IMR-90 (cell line): ENCODE data around the gene MEF2C. TPM values are rescaled to one million over a fixed set of nuclear protein-coding genes. Genes with fewer than 3 reads are reported as not detected.

Experiments used
- ATAC-seq: fragments of 200-7000 bp; cut with Tn5 transposase; 2 replicates; pipeline ENCODE4 v1.9.1; 2020; ENCODE audit warnings: low read depth, mild to moderate bottlenecking, moderate library complexity
- BruUV-seq: library from RNA; stranded (reverse); fragments of 400-500 nt; replicated peaks from 2 replicates; lab custom pipeline; 2021; lab: Mats Ljungman, UMichigan
- CTCF ChIA-PET: fragments of 300-600 bp; formaldehyde crosslinking; extraction: SDS; loops from one replicate; lab custom pipeline; 2021; ENCODE audit warnings: antibody characterized with exemption; lab: Yijun Ruan, JAX
- POLR2A ChIA-PET: fragments of 300-600 bp; sonication (Branson Sonifier 250); formaldehyde crosslinking; loops from one replicate; lab custom pipeline; 2022; ENCODE audit warnings: antibody characterized with exemption; ENCODE audit not compliant: unreplicated experiment; lab: Charles Lee
- DNase-seq: peaks from one replicate; pipeline ENCODE4 v3.0.0; 2013
- H2AFZ ChIP-seq: replicated peaks from 2 replicates; pipeline ENCODE3; 2013; ENCODE audit warnings: low read length, mild to moderate bottlenecking; ENCODE audit not compliant: poor library complexity
- H2AK5ac ChIP-seq: 2 replicates; pipeline ENCODE4 v1.6.1; 2013; ENCODE audit warnings: low read depth, low read length, inconsistent platforms
- H2AK9ac ChIP-seq: replicated peaks from 2 replicates; pipeline ENCODE3; 2013; ENCODE audit warnings: mild to moderate bottlenecking, low read depth, low read length, moderate library complexity; ENCODE audit not compliant: poor library complexity
- H2BK120ac ChIP-seq: 2 replicates; pipeline ENCODE4 v1.6.1; 2013; ENCODE audit warnings: low read depth, low read length, inconsistent platforms
- H2BK15ac ChIP-seq: 3 replicates; pipeline ENCODE4 v1.6.1; 2013; ENCODE audit warnings: low read depth, low read length, inconsistent platforms
- H2BK20ac ChIP-seq: 2 replicates; pipeline ENCODE4 v1.6.1; 2013; ENCODE audit warnings: low read depth, mild to moderate bottlenecking, inconsistent platforms, low read length, moderate library complexity
- H2BK5ac ChIP-seq: 2 replicates; pipeline ENCODE4 v1.6.1; 2013; ENCODE audit warnings: mild to moderate bottlenecking, low read depth, low read length, inconsistent platforms; ENCODE audit not compliant: poor library complexity, severe bottlenecking
- H3K14ac ChIP-seq: replicated peaks from 2 replicates; pipeline ENCODE4 v1.6.1; 2013; ENCODE audit warnings: low read depth, low read length, inconsistent platforms
- H3K18ac ChIP-seq: 2 replicates; pipeline ENCODE4 v1.6.1; 2013; ENCODE audit warnings: low read depth, low read length, control low read depth
- H3K23ac ChIP-seq: 2 replicates; pipeline ENCODE4 v1.6.1; 2013; ENCODE audit warnings: low read depth, low read length, inconsistent platforms
- H3K27ac ChIP-seq: 2 replicates; pipeline ENCODE4 v1.5.1; 2013; ENCODE audit warnings: mild to moderate bottlenecking, control low read depth, low read length; ENCODE audit not compliant: insufficient read depth
- H3K27me3 ChIP-seq: 2 replicates; pipeline ENCODE4 v1.6.1; 2013; ENCODE audit warnings: low read length; ENCODE audit not compliant: control insufficient read depth, insufficient read depth
- H3K36me3 ChIP-seq: 2 replicates; pipeline ENCODE4 v1.6.1; 2013; ENCODE audit warnings: low read length, mixed read lengths; ENCODE audit not compliant: control insufficient read depth, insufficient read depth
- H3K4ac ChIP-seq: 2 replicates; pipeline ENCODE4 v1.6.1; 2013; ENCODE audit warnings: low read depth, low read length, inconsistent platforms
- H3K4me1 ChIP-seq: 2 replicates; pipeline ENCODE4 v1.6.1; 2013; ENCODE audit warnings: low read length, mixed read lengths; ENCODE audit not compliant: control insufficient read depth, insufficient read depth
- H3K4me2 ChIP-seq: 2 replicates; pipeline ENCODE4 v1.6.1; 2013; ENCODE audit warnings: low read depth, mild to moderate bottlenecking, control low read depth, low read length, moderate library complexity
- H3K4me3 ChIP-seq: 2 replicates; pipeline ENCODE4 v1.5.1; 2013; ENCODE audit warnings: low read depth, mild to moderate bottlenecking, control low read depth, low read length, moderate library complexity; ENCODE audit not compliant: insufficient read depth
- H3K56ac ChIP-seq: 2 replicates; pipeline ENCODE4 v1.6.1; 2013; ENCODE audit warnings: low read length, inconsistent platforms; ENCODE audit not compliant: insufficient read depth; ENCODE audit errors: extremely low read depth
- H3K79me1 ChIP-seq, 2 experiments: 2 replicates each; pipeline ENCODE4 v1.6.1; 2013; ENCODE audit warnings: low read length in 2 of 2, inconsistent platforms in 1 of 2, low read depth in 1 of 2
- H3K9ac ChIP-seq: 2 replicates; pipeline ENCODE4 v1.6.1; 2013; ENCODE audit warnings: low read depth, low read length, control low read depth
- H3K9me1 ChIP-seq: 2 replicates; pipeline ENCODE4 v1.6.1; 2013; ENCODE audit warnings: low read length, inconsistent platforms; ENCODE audit not compliant: insufficient read depth
- H3K9me3 ChIP-seq: 2 replicates; pipeline ENCODE4 v1.6.1; 2013; ENCODE audit warnings: low read length; ENCODE audit not compliant: control insufficient read depth, insufficient read depth
- H4K20me1 ChIP-seq: 2 replicates; pipeline ENCODE4 v1.6.1; 2013; ENCODE audit warnings: low read length, inconsistent platforms; ENCODE audit not compliant: insufficient read depth
- H4K5ac ChIP-seq: 2 replicates; pipeline ENCODE4 v1.6.1; 2013; ENCODE audit warnings: mild to moderate bottlenecking, low read depth, low read length, control low read depth
- H4K8ac ChIP-seq, 2 experiments: 2 replicates each; pipeline ENCODE4 v1.6.1; 2013; ENCODE audit warnings: low read depth in 2 of 2, low read length in 2 of 2, control low read depth in 1 of 2, inconsistent platforms in 1 of 2
- H4K91ac ChIP-seq: 2 replicates; pipeline ENCODE4 v1.6.1; 2013; ENCODE audit warnings: low read depth, low read length, inconsistent platforms; ENCODE audit not compliant: insufficient read depth
- CEBPB ChIP-seq: IDR thresholded peaks from 2 replicates; pipeline ENCODE4 v1.6.1; 2012; ENCODE audit warnings: low read depth, low read length, improper control_type of control experiment
- CHD1 ChIP-seq: IDR thresholded peaks from 2 replicates; pipeline ENCODE4 v1.6.1; 2012; ENCODE audit warnings: low read depth, low read length, improper control_type of control experiment
- ELK1 ChIP-seq: fragments of 150-350 bp; IDR thresholded peaks from 2 replicates; pipeline ENCODE4 v1.6.1; 2016; ENCODE audit warnings: low read depth, mild to moderate bottlenecking, low read length, moderate library complexity, borderline replicate concordance
- FOS ChIP-seq: fragments of 150-350 bp; IDR thresholded peaks from 2 replicates; pipeline ENCODE4 v1.6.1; 2016; ENCODE audit warnings: low read depth, low read length
- MAFK ChIP-seq: IDR thresholded peaks from 2 replicates; pipeline ENCODE4 v1.6.1; 2012; ENCODE audit warnings: low read depth, low read length, improper control_type of control experiment
- MXI1 ChIP-seq: IDR thresholded peaks from 2 replicates; pipeline ENCODE4 v1.6.1; 2012; ENCODE audit warnings: low read depth, mild to moderate bottlenecking, low read length, moderate library complexity, borderline replicate concordance
- NFE2L2 ChIP-seq: fragments of 150-350 bp; IDR thresholded peaks from 2 replicates; pipeline ENCODE4 v1.6.1; 2016; ENCODE audit warnings: low read depth, mild to moderate bottlenecking, low read length
- POLR2A ChIP-seq: IDR thresholded peaks from 2 replicates; pipeline ENCODE4 v1.6.1; 2012; ENCODE audit warnings: mild to moderate bottlenecking, low read depth, low read length
- RAD21 ChIP-seq: IDR thresholded peaks from 2 replicates; pipeline ENCODE4 v1.6.1; 2012; ENCODE audit warnings: low read length, improper control_type of control experiment
- SMC3 ChIP-seq: fragments of 150-350 bp; IDR thresholded peaks from 2 replicates; pipeline ENCODE4 v1.6.1; 2016; ENCODE audit warnings: low read depth, mild to moderate bottlenecking, antibody characterized with exemption, low read length, moderate library complexity
- USF2 ChIP-seq: fragments of 150-350 bp; IDR thresholded peaks from 2 replicates; pipeline ENCODE4 v1.6.1; 2017; ENCODE audit warnings: mild to moderate bottlenecking, antibody characterized with exemption, low read length, low read depth
- WGBS, 2 experiments: methylation state at CpG; one replicate each; pipeline versions ENCODE4 v1.1.5 to v1.1.7; 2013; ENCODE audit warnings: missing lambda C conversion rate in 2 of 2; ENCODE audit not compliant: insufficient read length in 1 of 2; ENCODE audit errors: extremely low coverage in 2 of 2; 5-methylcytosine and 5-hydroxymethylcytosine counted together
- dilution Hi-C: fragments of 300-500 bp; cut with HindIII; formaldehyde crosslinking; loops from one replicate; pipeline ENCODE4 v1.14.3; 2018; ENCODE audit warnings: low sequenced_read_pairs; ENCODE audit not compliant: unreplicated experiment
- in situ Hi-C: fragments of 300-500 bp; cut with MboI; formaldehyde crosslinking; loops from 3 replicates; pipeline ENCODE4 v1.14.3; 2019; ENCODE audit warnings: low sequenced_read_pairs, inconsistent platforms, mixed read lengths
- intact Hi-C: fragments of 100-400 bp; cut with micrococcal nuclease; formaldehyde crosslinking; loops from 2 replicates; pipeline ENCODE4 v1.10.0; 2022
- polyA plus RNA-seq, 3 experiments: library from polyadenylated mRNA; depleted of rRNA; stranded (reverse); fragments of >200 nt; gene quantifications; 2 replicates each; pipeline ENCODE4 v1.2.3, GENCODE V29; 2012; ENCODE audit warnings: low replicate concordance in 1 of 3
- total RNA-seq: library from RNA; depleted of rRNA; stranded (reverse); fragments of >200 nt; gene quantifications from 2 replicates; pipeline ENCODE4 v1.2.3, GENCODE V29; 2012

The MEF2C gene
- total and polyA plus RNA-seq, 2 of the 4 experiments (the other 2 are of a cell fraction), result 1.5 to 6.8 TPM

GRCh38 chr5:88870285-88870684 is 12.7 kb downstream of the MEF2C start:
- no peak overlapping the region for H2BK20ac ChIP-seq
- ATAC-seq (no peak), DNase-seq (no peak)
- intact Hi-C loops, result no loop called here
- no peak overlapping the region for H4K91ac ChIP-seq
- H3K23ac ChIP-seq, result no peak overlapping the region
- ChIA-PET CTCF (no interaction called here), POLR2A (no interaction called here)
- H3K56ac ChIP-seq, result no peak overlapping the region
- H2BK120ac ChIP-seq, result no peak overlapping the region
- no peaks in the 10 kb centered on the region for H4K20me1 ChIP-seq
- H3K4me3 ChIP-seq, result no peak overlapping the region
- H3K27me3 ChIP-seq, result no peaks in the 10 kb centered on the region
- no peak overlapping the region for H3K9ac ChIP-seq
- no CpG with 5 or more reads among the region's 2 CpGs for WGBS, 2 experiments
- H3K18ac ChIP-seq, result no peak overlapping the region
- no peak overlapping the region for H2BK15ac ChIP-seq
- no peak overlapping the region for H2AK9ac ChIP-seq
- H4K5ac ChIP-seq, result no peak overlapping the region
- H3K4ac ChIP-seq, result no peak overlapping the region
- in situ Hi-C loops, result no loop called here
- H2AFZ ChIP-seq, result no peak overlapping the region
- no peaks in the 10 kb centered on the region for H3K9me3 ChIP-seq
- H3K4me2 ChIP-seq, result no peak overlapping the region
- no peak overlapping the region for H3K27ac ChIP-seq
- H3K9me1 ChIP-seq, result no peaks in the 10 kb centered on the region
- H3K79me1 ChIP-seq, result no peaks in the 10 kb centered on the region
- TF ChIP-seq USF2 (no peak), ELK1 (no peak), RAD21 (no peak), FOS (no peak), MAFK (no peak), CHD1 (no peak), CEBPB (no peak), POLR2A (no peak), NFE2L2 (no peak), MXI1 (no peak), SMC3 (no peak)
- H2AK5ac ChIP-seq, result no peak overlapping the region
- dilution Hi-C loops, result no loop called here
- H3K4me1 ChIP-seq, result no peaks in the 10 kb centered on the region
- H2BK5ac ChIP-seq, result no peak overlapping the region
- H3K14ac ChIP-seq, result no peak overlapping the region
- H3K36me3 ChIP-seq, result no peaks in the 10 kb centered on the region
- no peak overlapping the region for H4K8ac ChIP-seq
- no TSS peak for BruUV-seq
